DMS114 treated with DMSO at 0.1 percent for 48 hours (cell line): Measurements from ENCODE around the gene P4HA2.
"Not testable (repeated sequence)": the region's sequence is repeated elsewhere in the genome, so short reads cannot be mapped to it uniquely, and the experiment has no call there.

ENCODE experiments used
- DNase-seq: peaks from one replicate; lab custom pipeline; 2025; ENCODE audit not compliant: unreplicated experiment; lab: John Stamatoyannopoulos, UW

The P4HA2 gene

DNA sequence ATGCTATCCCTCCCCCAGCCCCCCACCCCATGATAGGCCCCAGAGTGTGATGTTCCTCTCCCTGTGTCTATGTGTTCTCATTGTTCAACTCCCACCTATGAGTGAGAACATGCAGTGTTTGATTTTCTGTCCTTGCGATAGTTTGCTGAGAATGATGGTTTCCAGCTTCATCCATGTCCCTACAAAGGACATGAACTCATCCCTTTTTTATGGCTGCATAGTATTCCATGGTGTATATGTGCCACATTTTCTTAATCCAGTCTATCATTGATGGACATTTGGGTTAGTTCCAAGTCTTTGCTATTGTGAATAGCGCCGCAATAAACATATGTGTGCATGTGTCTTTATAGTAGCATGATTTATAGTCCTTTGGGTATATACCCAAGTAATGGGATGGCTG lies 82.3 kb downstream of the P4HA2 start:
- not testable (repeated sequence) for DNase-seq

DNA sequence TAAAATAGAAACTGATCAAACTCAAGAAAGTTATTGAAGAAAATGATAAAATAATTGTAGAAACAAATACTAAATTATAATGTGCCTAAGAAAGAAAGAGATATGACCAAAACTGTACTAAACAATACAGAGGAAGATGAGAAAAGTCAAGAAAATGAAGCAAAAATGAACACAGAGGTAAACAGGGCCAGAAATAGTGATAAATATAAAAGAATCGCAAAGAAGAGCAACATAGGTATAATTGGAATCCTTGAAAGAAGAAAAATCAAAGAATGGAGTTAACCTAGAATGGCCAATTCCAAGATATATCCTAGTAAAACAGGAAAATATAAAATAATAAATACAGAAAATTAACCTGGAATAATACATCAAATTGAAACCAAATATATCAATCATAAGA lies 84.5 kb downstream of the P4HA2 start:
- no peak for DNase-seq

DNA sequence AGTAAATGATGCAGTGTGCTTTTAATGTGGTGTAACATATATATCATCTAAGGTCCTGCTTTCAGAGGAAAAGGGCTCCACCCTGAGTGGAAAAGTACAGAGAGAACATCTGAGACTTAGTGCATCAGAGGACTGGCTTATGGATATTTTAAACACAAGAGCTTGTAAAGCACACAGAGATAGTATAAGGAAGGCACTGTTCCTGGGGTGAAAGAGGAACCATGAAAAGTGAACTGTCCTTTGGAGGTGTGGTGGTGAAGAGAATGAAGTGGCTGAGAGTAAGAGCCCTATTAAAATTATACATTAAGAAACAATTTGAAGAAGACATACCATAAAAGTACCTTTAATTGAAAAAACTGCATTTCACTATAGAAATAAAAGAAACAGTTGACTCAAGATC lies 85.2 kb downstream of the P4HA2 start:
- no peak for DNase-seq
